ENCODE results near the gene ACAA2.
"Not testable (repeated sequence)": the region's sequence is repeated elsewhere in the genome, so short reads cannot be mapped to it uniquely, and the experiment has no call there.

ACAA2 gene

DNA sequence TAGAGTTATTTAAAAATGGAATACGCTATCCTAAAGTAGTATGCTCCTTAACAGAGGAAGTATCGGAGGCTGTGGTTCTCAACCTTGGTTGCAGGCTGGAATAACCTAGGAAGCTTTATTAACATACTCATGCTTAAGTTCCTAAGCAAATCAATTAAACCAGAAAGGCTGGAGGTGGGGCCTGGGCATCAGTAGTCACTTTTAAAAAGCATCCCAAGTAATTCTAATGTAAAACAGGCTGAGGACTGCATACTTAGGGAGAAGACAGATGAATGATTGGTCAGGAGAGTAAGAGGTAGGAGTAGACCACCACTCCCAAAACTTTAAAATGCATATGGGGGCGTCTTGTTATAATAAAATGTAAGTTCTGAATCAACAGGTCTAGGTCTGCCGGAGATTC, 15.3 kb downstream of the ACAA2 start:
- no peak overlapping the region for H3K4me3 ChIP-seq (IDR thresholded peaks at IDR 0.05; ENCODE audit: insufficient read depth, low read depth, low read length)
- H3K27ac ChIP-seq, result no peak overlapping the region
- H3K79me2 ChIP-seq (ENCODE audit: insufficient read depth, low read depth), result no peaks in the 10 kb centered on the region
- H3K9ac ChIP-seq, result no peak overlapping the region
- H3K4me2 ChIP-seq, result no peak overlapping the region
- no peaks in the 10 kb centered on the region for H3K27me3 ChIP-seq (ENCODE audit: insufficient read depth, low read depth)
- TF ChIP-seq CTCF (conservative IDR thresholded peaks at IDR 0.05; ENCODE audit: low read depth, low read length), result no peak
- H3K4me1 ChIP-seq (ENCODE audit: low read depth, poor library complexity, severe bottlenecking), result no peaks in the 10 kb centered on the region
- no peaks in the 10 kb centered on the region for H4K20me1 ChIP-seq (ENCODE audit: insufficient read depth)
- H2AFZ ChIP-seq (ENCODE audit: low read depth), result no peak overlapping the region
- peaks cover 5% of the 10 kb centered on the region; the same call in 1 of the 2 replicates for H3K36me3 ChIP-seq (ENCODE audit: insufficient read depth)

DNA sequence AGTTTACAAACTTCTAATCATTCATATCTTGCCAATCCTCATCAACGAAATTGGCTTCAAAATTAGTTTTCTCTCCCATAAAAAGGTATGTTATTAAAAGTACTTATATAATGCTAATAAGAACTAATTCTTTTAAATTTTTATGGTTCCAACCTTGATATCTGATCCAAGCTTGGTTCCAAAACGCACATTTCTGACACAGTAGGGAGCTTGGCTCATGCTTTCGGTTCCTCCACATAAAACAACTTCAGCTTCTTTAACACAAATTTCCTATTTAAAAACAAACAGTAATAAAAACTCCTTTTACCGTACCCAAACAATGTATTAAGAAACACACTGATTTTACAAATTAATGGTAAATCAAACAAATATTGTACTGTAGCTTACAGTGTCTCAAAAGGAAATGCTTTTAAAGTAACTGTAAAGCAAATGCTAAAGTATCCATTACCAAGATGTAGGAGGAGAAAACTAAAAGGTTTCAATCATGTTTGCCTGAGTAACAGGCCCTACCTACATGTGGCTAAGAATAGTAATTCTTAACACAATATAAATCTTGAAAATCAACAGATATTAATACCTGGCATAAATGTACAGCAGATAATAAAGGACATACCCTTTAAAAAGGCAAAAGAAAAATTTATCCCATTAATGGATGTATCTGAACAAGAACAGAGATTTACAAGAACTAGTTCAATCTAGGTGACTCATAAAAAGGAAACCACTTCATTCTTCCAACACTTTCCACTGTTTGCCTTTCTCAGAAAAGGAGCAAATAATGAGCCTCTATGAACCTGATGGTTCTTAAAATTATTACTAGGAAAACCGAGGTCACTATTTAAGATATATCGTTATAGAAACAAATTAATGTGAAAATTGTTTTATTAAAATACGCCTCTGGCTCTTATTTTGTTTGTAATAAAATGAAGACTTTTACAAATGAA, 17.5 kb downstream of the ACAA2 start:
- no peaks in the 10 kb centered on the region for H3K79me2 ChIP-seq (ENCODE audit: insufficient read depth, low read depth)
- TF ChIP-seq CTCF (conservative IDR thresholded peaks at IDR 0.05; ENCODE audit: low read depth, low read length), result no peak
- no peak overlapping the region for H3K9ac ChIP-seq
- no peak overlapping the region for H2AFZ ChIP-seq (ENCODE audit: low read depth)
- no peaks in the 10 kb centered on the region for H3K4me1 ChIP-seq (ENCODE audit: low read depth, poor library complexity, severe bottlenecking)
- no peak overlapping the region for H3K4me2 ChIP-seq
- no peak overlapping the region for H3K27ac ChIP-seq
- no peaks in the 10 kb centered on the region for H3K27me3 ChIP-seq (ENCODE audit: insufficient read depth, low read depth)
- no peak overlapping the region for H3K4me3 ChIP-seq (IDR thresholded peaks at IDR 0.05; ENCODE audit: insufficient read depth, low read depth, low read length)
- no peaks in the 10 kb centered on the region for H3K36me3 ChIP-seq (ENCODE audit: insufficient read depth)
- H4K20me1 ChIP-seq (ENCODE audit: insufficient read depth), result no peaks in the 10 kb centered on the region

- H3K79me2 ChIP-seq (ENCODE audit: insufficient read depth, low read depth), result no peaks in the 10 kb centered on the region
- H3K4me2 ChIP-seq, result no peak overlapping the region
- H4K20me1 ChIP-seq (ENCODE audit: insufficient read depth), result no peaks in the 10 kb centered on the region
- no peak for TF ChIP-seq CTCF (conservative IDR thresholded peaks at IDR 0.05; ENCODE audit: low read depth, low read length)
- no peaks in the 10 kb centered on the region for H3K4me1 ChIP-seq (ENCODE audit: low read depth, poor library complexity, severe bottlenecking)
- no peaks in the 10 kb centered on the region for H3K27me3 ChIP-seq (ENCODE audit: insufficient read depth, low read depth)
- no peak overlapping the region for H3K27ac ChIP-seq
- no peak overlapping the region for H2AFZ ChIP-seq (ENCODE audit: low read depth)
- H3K36me3 ChIP-seq (ENCODE audit: insufficient read depth), result no peaks in the 10 kb centered on the region
- H3K4me3 ChIP-seq (IDR thresholded peaks at IDR 0.05; ENCODE audit: insufficient read depth, low read depth, low read length), result no peak overlapping the region
- no peak overlapping the region for H3K9ac ChIP-seq
Observed at GRCh38 chr18:49794743-49795142, 18.6 kb downstream of the ACAA2 start.

- H2AFZ ChIP-seq (ENCODE audit: low read depth); H4K20me1 ChIP-seq (ENCODE audit: insufficient read depth); H3K9ac ChIP-seq; H3K27me3 ChIP-seq (ENCODE audit: insufficient read depth, low read depth); H3K27ac ChIP-seq; H3K4me3 ChIP-seq (IDR thresholded peaks at IDR 0.05; ENCODE audit: insufficient read depth, low read depth, low read length); H3K79me2 ChIP-seq (ENCODE audit: insufficient read depth, low read depth); H3K4me2 ChIP-seq; H3K36me3 ChIP-seq (ENCODE audit: insufficient read depth): not testable (repeated sequence)
- H3K4me1 ChIP-seq (ENCODE audit: low read depth, poor library complexity, severe bottlenecking), result peaks cover 14% of the 10 kb centered on the region
Observed at GRCh38 chr18:49789560-49790134, 23.7 kb downstream of the ACAA2 start.

Measured in KMS-11 (cell line).